Hematopoietic multipotent progenitor cell treated with erythropoietin and hydrocortisone succinate and interleukin-3 and kit ligand, for 6 days (in vitro differentiated cells): ENCODE measurements around the gene RGL2.

ENCODE experiments used
- DNase-seq: peaks from one replicate; pipeline ENCODE4 v3.0.0-alpha.2; 2015

Gene RGL2

DNA sequence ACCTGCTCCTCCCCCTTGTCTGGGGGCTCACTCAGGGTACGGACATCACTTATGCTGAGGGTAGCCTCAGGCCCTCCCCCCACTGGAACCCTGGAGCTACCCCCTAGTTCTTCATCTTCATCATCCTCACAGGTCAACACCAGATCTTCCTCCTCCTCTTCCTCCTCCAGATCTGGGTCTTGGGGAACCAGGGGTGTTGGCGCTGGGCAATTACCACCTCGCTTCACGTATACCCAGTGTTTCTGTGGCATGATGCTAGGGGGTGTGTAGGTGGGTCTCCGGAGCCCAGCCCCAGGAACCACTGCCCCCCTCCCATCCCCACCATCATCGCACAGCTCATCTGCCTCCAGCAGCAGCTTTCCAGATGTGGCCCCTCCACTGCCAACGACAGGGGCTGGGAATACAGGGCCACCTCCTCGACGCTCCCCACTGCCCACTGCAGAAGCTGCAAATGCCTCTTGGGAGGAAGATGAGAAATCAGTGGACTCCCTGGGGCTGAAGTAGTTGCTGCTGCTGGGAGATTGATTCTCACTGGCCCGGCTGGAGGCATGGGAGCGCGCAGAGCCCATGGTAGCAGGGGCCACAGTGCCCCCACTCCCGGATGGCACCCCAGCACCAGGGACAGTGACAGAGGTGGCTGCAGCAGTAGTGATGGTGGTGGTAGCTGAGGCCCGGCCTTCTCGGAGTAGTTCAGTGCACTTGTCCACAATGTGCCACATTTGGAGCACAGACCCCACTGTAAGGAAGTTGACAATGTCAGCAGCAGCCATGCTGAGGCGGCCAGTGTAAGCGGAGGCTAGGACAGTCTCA, 17.3 kb upstream of the RGL2 start:
- DNase-seq = no peak

DNA sequence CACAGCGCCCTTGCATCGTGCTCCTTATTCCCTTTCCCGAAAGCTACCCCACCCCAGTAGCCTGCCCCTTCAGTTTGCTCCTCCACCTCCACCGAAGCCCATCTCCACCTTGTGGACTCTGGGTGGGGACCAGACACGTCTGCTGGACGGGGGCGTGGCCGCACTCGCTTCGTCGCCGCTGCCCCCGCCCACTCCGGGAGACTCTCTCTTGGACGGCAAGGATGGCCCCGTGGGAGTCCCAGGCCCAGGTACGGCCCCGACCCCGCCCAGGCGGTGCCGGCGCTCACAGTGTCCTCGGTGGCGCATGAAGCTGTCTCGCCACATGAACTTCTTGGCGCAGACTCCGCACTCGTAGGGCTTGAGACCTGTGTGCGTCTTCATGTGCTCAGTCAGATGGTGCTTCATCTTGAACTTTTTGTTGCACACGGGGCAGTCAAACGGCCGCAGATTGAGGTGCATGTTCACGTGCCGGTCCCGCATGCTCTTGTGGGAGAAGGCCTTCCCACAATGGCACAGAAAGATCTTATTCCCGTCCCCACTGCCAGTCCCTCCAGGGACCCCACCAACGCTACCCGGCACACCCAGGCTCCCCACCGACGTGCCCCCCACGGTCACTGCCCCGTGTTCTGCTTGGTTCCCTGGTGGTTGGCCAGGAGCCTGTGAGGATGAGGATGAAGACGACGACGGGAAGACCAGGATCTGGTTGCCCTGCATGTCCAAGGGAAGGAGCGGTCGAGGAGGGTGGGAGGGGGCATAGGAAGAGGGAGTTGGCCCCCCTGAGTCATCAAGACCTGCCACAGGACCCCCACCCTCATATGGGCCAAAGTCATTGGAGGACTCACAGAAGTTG, 16.4 kb upstream of the RGL2 start:
- DNase-seq = peak; percentile 55

DNA sequence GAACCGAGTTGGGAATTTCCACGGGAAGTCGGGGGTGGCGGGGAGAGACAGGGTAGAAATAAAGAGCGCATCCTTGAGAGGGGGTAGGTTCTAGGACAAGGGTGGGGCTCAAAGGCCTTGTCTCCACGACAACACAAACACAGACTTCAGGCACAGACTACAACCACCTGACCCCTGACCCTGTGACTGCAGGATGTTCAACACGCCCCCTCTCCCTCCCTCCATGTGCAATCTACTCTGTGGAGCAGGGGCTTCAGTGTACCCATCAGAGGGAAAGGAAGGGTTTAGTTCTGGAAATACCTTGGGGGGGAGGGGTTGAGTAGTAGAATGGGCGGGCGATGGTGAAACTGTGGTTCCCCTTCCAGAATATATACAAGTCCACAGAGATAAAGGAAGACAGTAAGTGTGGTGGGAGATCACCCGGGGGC, 15.8 kb upstream of the RGL2 start:
- DNase-seq = peak; percentile 87

DNA sequence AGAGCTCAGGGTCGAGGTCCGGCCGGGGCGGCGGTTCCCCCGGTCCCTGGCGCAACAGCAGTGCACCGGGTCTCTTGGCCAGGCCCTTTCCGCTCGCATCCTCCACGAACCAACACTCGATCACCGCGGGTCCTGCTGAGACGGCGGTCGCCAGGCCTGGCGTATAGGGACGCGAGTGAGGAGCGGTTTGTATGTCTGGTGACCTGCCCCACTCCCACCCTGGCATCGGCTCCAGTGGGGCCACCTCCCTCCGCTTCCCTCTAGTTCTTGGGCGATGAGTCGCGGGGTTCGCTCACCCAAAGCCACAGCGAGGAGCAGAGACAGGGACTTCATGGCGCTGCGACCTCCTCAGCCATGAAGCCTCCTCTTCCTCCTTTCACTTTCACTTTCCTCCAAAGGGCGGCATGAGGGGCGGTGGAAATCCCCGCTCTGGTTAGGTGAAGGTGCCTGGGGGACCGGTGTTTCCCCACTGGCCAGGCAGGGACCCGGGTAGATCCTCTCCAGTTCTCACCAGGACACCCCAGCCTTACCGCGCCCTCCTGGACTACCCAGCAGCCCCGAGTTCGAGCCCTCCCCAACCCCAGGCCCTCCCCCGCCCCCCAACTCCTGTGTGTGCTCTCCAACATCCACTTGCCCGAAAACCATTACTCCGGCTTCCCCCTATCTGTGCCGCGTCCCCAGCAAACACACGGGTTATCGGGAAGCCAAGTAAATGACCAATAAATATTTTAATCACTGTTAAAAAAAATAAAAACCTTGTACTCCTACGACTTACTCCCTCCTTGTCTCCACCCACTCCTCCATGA, 15.2 kb upstream of the RGL2 start, which contains the start of gene TAPBP:
Gene TAPBP (minus strand): TSS at position 370 of the 806 bp plus-strand sequence. CDS start 37 bp downstream, at position 333.
- DNase-seq = peak; percentile 75

DNA sequence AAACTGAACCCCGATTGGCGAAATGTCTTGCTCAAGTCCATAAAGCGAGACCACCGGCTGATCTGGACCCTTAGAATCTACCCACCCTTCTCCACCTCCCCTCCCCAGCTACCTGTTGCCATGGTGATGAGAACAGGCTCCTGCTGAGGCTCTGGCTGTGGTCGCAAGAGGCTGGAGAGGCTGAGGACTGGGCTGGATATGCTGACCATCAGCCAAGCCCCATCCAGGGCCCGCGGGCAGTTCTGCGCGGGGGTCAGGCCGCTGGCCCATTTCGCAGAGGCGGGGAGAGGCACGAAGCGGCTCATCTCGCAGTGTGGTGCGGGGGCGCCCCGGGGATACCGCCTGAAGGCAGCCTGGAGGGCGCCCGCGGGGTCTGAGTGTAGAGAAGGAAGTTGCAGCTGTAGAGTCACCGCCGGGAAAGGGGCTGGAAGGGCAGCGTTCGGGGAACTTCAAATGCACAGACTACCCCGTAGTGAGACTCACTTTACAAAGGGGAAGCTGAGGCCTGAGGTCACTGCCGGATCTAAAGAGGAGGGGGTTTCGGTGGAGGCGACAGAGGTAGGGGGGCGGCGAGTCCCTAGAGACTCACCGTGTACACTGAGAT, 14.5 kb upstream of the RGL2 start:
- DNase-seq = peak; percentile 62

DNA sequence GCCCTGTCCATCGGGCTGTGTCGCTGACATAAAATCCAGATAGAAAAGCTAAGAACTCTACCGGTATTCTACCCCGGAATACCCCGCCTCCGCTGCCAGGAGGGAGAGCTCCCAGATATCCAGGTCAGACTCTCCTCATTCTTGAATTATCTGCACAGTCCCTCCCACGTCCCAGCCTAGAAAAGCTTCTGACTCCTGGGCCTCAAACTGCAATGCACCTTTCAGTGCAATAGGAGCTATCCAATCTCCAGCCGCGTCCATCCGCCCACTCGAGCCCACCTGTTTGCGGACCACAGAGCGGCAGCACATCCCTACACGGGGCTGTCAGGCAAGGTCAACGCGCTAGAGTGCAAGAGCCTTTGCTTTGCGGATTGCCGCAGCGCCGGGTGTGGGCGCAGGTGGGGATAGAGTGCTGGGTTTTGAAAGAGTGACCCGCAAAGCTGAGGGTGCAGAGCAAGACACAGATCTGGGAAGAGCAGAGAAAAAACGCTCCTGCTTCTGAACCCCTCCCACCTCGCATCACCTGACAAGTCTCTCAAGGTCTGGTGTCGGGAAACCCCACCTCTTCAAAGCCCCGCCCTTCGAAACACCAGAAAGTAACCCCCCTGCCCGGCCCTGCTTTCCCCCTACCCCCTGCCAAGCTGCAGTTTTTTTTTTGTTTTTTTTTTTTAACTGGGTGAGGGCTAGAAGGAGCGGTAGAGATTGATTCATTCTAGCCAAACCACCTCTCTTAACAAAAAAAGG, 13.8 kb upstream of the RGL2 start:
- peak; percentile 91 for DNase-seq

DNA sequence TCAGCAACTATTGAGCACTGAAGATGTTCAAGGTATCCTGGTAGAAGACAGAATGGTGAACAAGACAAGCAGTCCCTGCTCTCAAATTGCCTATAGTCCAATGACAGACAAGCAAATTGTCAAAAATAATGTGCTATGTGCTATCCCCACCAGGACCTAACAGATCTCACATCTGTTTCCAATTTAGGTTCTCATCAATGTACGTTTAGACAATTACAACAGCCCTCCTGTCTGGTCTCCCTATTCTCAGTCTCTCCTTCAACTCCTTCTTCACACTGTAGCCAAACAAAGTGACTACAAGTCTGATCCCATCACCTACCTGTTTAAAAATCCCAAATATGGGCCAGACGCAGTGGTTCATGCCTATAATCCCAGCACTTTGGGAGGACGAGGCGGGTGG, 7.6 kb upstream of the RGL2 start:
- DNase-seq = no peak

DNA sequence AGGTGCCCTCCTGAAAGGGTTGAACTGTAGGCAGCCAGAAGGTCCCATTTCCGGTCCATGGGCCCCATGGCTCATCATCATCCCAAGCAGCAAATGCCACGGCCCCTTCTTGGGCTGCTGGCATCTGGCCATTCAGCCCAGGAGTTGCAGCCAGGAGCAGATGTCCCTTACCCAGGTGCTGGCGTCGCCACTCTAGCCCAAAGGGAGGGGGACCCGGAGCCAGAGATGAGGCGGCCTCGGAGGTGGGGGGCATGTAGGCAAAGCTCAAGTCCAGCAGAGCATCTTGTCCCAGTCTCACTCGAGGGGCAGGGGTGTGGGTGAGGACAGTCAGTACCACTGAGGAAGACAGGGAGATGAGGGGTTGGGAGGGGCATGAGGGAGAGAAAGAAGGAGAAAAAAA, 6.3 kb upstream of the RGL2 start:
- DNase-seq = no peak

DNA sequence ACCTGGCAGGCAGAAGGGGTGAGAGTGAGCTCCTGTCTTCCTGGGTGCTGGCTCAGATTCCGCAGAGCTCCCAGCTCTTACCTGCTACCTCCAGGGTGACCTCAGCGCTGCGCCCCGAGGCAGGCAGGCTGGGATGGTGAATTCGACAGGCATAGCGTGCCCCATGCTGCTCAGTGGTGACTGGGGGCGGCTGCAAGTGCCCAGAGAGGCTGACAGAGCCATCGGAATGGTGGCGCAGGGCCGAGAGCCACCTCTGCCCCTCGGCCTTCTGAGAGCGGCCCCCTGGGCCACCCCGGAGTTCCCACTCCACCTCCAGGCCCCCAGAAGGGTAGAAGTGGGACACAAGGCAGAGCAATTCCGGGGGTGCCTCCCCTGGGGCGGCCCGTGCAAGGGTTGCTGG, 5.5 kb upstream of the RGL2 start:
- no peak for DNase-seq

DNA sequence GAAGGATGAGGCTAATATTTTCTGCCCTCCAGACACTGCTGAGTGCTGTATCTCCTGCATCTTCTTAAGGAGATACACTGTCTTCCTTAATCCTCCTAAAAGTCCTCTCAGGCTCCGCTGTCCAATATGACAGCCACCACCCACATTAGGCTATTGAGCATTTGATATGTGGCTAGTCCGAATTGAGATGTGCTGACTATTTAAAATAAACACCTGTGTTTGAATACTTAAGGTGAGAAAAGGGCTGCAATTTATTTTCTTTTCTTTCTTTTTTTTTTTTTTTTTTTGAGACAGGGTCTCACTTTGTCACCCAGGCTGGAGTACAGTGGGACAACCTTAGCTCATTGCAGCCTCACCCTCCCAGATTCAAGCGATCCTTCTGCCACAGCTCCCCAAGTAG, 3.1 kb upstream of the RGL2 start:
- DNase-seq = no peak

DNA sequence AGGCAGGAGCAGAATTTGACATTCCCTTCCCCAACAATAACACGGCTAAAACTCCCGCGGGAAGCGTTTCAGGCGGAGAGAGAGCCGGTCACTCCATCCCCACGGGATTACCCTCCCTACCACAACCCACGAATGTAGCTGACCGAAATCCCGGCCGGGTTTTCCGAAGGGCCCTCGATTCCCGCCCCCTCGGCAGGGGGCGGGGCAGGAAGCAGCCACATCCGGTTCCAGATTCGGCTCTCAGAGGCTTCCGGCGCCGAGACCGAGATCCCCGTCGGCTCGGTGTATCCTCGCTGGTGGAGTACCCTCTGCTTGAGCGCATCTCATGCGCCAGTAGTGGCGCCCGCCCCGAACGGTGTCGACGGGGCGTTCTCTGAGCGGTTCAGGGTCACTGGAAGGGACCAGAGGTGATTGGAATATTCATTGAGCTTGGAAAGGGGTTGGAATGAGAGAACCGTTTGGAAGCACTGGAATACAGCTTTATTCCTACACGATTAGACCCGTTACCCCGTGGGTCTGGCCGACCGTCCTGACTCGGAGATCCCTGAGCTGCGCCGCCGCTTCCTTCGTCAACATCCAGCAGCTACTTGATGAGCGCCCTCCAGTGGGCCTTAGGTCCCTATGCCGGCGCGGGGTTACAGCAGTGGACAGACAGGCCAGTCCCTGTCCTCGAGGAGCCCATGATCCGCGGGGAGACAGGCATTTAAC, 649 bp upstream of the RGL2 start:
- peak; percentile 97 for DNase-seq

DNA sequence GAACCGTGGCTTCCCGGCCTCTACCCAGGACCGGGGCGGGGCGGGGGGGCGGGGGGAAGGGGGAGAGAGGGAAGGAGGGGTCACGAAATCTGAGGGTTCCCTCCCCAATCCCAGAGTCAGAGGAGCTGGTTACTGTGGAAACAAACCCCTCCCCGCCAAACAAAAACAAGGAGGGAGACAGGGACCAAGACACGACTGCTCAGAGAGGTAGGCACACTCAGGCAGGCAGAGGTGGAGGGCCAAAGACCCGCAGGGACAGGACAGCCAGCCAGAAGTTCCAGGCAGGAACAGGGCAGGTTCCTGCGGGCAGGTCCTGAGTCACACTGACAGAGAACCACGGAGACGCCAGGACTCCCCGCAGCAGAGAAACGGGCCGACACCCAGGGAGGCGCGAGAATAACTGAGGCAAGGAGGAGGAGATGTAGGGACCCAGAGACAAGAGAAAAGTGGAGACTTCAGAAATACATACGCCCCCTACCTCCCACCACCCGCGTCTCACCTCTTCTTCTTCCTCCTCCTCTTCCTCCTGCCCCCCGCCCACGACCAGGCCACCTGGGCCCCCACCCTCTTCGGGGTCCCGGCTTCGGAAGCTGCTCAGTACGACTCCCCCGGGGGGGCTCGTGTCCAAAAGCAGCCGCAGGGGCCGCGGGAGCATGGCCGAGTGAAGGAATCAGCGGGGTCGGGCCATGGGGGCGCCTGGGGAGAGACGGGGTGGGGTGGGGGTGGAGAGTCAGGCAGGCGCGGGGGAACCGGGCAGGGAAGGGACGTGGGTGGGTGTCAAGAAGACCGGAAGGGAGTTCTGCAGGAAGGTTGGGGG, 578 bp downstream of the RGL2 start:
- DNase-seq = peak; percentile 87

DNA sequence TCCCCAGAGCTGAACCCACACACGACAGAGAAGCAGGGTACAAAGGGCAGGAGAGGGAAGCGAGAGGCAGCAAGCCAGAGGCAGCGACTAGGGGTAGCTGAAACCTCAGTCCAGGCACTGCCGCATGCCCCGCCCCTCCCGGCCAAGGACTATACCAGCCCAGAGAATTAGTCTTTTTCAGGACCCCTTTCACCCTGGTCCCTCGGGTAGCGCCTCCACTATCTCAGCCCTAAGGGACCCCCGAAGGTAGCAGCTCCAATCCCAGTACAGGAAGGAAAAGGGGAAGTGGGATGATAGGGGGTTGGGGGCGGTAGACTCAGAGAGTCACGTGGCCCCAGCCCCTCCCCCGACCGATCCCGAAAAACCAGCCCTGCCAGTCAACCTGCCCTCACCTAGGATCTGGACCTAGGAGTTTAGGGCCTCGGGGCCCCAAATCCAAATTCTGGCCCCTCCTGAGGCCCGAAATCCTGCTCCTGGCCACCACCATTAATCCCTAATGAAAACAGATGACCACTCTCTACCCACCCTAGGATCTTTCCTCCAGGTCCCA, 1.3 kb downstream of the RGL2 start:
- DNase-seq = no peak

DNA sequence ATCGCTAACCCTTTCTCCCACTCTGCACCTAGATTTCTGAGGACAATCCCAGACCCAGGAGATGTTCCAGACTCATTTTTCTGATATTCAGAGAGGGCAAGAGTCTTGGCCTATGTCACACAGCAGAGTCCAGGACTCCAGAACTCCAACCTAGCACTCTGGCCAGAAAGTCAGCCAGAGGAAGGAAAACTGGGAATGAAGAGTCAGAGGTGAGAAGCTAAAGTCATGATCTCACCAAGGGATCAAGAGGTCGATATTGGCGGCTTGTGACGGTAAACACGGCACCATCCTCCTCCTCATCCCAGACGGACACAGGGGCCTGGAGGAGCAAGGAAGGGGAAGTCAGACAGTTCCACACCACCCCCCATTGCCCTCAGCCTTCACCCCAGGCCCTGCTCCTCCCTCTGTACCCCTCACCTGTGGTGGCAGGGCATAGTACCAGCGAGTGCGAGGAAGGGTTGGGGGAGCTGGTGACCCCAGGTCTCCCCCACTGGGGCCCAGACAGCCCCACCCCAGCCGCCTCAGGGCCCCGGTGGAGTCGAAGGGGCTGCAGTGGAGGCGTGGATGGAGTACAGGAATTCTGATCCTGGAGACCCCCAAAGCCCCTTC, 1.8 kb downstream of the RGL2 start:
- no peak for DNase-seq

DNA sequence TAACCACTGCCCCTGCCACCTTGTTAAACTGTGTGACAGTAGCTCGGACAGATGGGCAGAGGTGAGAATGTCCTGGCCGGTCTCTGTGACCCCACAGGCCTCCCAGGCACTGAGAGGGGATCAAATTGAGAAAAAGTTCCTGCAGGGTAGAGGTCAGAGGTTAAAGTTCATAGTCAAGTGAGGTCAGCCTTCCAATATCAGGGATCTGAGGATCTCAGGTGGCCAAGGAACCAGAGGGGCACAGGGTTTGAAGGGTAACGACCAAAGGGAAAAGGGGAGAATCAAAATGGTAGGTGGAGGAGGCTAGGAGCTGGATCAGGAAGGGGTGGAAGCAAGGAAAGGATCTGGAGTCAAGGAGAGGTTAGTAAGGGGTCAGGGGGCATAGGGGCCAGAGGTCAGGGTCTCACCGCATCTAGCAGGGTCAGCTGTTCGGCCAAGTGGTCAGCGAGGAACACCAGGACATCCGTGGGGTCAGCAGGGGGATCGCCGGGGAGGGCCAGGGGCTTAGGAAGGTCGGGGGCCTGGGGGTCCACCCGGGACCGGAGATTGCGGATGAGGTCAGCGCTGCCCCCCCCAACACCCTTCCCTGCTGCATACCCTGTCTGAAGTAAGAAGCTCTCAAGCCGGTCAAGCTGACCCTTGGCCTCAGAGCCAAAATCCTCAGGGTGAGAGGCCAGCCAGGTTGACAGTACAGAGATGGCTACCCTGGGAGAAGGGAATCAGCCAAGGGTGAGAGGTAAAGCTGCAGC, 2.9 kb downstream of the RGL2 start:
- no peak for DNase-seq

DNA sequence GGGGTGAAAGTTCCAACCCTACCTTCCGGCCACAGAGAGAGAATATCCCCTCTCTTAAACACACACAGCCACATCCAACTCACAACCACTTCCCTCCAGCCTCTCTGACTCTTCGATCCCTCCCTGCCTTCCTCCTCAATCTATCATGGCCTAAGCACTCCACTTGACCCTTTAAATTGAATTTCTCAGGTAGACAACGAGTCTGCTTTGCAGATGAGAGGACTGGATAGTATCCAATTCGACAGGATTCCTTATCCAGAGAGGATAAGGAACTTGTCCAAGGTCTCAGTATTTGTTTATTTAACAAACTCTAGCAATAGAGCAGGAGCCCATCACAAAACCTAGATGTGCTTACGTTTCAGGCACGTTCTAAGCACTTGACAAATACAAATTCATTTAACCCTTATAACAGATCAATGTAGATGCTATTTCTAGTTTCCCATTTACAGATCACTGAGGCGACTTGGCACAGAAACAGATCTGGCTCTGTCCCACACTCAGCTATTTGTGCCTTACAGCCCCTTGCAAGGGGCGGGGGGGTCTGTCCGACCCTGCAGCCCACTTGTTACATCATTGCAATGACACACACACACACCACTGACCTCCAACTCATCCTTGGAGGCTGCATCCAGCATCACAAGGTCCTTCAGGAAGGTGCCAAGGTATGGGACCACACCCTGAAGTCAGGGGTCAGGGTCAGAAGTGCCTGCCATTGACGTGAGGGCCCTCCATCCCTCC, 4.5 kb downstream of the RGL2 start:
- DNase-seq = no peak

DNA sequence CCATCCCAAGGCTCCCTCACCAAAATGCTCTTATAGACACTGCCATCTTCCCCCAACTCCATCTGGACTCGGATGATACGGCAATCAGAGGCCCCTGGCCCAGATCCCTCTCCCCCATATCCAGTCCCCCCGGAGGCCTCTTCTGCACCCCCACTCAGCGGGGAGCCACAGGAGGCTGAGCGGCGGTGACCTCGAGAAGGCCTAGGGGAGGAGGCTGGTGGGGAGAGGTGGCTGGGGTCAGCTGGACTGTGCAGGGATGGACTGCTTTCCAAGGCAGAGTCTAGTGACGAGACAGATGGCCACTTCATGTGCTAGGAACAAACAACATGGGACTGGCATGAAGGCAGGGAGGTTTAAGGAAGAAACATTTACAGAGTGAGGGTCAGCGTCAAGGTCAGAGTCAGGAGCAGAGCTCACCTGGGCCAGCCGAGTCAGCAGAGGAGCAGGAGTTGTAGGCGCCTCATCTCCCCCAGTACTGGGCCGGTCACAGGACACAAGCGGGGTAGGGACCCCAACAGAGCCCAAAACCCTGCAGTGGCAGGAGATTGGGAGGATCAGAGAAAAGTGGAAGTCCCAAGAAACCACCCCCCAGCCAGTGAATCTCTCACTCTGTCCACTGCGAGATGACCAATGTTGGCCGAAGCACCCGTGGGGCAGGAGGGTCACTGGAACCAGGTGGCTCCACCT, 5.6 kb downstream of the RGL2 start:
- no peak for DNase-seq

DNA sequence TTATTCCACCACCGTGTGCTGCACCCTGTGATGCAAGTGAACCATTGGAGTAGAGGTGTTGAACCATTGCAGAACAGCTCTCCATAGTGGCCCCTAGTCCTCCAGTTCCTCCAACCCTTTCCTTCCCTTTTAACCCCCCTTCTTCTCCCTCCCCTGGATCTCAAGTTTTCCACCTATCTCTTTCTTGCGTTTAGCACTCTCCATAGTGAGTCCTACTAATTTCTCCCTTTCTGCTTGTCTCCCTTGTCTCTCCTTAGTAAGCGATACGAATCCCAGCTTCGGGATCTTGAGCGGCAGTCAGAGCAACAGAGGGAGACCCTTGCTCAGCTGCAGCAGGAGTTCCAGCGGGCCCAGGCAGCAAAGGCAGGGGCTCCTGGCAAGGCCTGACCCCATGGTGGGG, 8.3 kb downstream of the RGL2 start:
- no peak for DNase-seq
